Keratinocyte (primary cell): ENCODE results near the gene BTK.

Source experiments
- CTCF ChIP-seq, 3 experiments: IDR thresholded peaks in 1 of 3; conservative IDR thresholded peaks in 1 of 3; optimal IDR thresholded peaks in 1 of 3; 2 replicates in 2 of 3; 3 replicates in 1 of 3; pipeline versions ENCODE3 to v1.5.1; 2011; ENCODE audit warnings: low read length in 3 of 3, mild to moderate bottlenecking in 3 of 3, moderate library complexity in 2 of 3, control low read depth in 1 of 3, inconsistent platforms in 1 of 3; ENCODE audit not compliant: insufficient read depth in 2 of 3; ENCODE audit errors: extremely low read depth in 1 of 3
- EZH2 ChIP-seq: IDR thresholded peaks from one replicate; pipeline ENCODE4 v1.6.1; 2012; ENCODE audit warnings: inconsistent platforms, mild to moderate bottlenecking, low read length, moderate library complexity

- TF ChIP-seq CTCF (optimal IDR thresholded peaks at IDR 0.05 in 1 of 3, IDR thresholded peaks at IDR 0.05 in 1 of 3, conservative IDR thresholded peaks at IDR 0.05 in 1 of 3; ENCODE audit: extremely low read depth in 1 of 3, insufficient read depth in 2 of 3, low read length in 3 of 3), result no peak
- TF ChIP-seq EZH2, result no peak
Observed at GRCh38 chrX:101430457-101431078, 44.6 kb upstream of the BTK start.
